Hepatocyte (in vitro differentiated cells): Measurements from ENCODE around the gene TBX18. TPM values are rescaled to one million over a fixed set of nuclear protein-coding genes. Genes with fewer than 3 reads are reported as not detected.

ENCODE experiments used
- DNase-seq: peaks from one replicate; pipeline ENCODE4 v3.0.0-alpha.2; 2016; ENCODE audit warnings: low spot score
- H2AFZ ChIP-seq: fragments of 200-600 bp; sonication (generic); 2 replicates; pipeline ENCODE4 v1.6.0; 2016; ENCODE audit warnings: antibody characterized with exemption, mild to moderate bottlenecking
- H3K27ac ChIP-seq: fragments of 200-600 bp; sonication (generic); 2 replicates; pipeline ENCODE4 v1.5.1; 2016; ENCODE audit warnings: mild to moderate bottlenecking
- H3K27me3 ChIP-seq: fragments of 200-600 bp; sonication (generic); 2 replicates; pipeline ENCODE4 v1.6.1; 2016
- H3K36me3 ChIP-seq: fragments of 200-600 bp; sonication (generic); replicated peaks from 2 replicates; pipeline ENCODE4 v1.5.1; 2016; ENCODE audit warnings: low read depth; ENCODE audit not compliant: insufficient read depth
- H3K4me1 ChIP-seq: fragments of 200-600 bp; sonication (generic); 2 replicates; pipeline ENCODE4 v1.5.1; 2016; ENCODE audit warnings: mild to moderate bottlenecking, moderate library complexity; ENCODE audit not compliant: insufficient read depth
- H3K4me2 ChIP-seq: fragments of 200-600 bp; sonication (generic); 2 replicates; pipeline ENCODE4 v1.6.0; 2016
- H3K4me3 ChIP-seq: fragments of 200-600 bp; sonication (generic); 2 replicates; pipeline ENCODE4 v1.5.1; 2016; ENCODE audit warnings: mild to moderate bottlenecking
- H3K79me2 ChIP-seq: fragments of 200-600 bp; sonication (generic); 2 replicates; pipeline ENCODE4 v1.6.0; 2017; ENCODE audit warnings: mild to moderate bottlenecking
- H3K9me2 ChIP-seq: fragments of 200-600 bp; sonication (generic); replicated peaks from 2 replicates; pipeline ENCODE4 v1.6.0; 2017; ENCODE audit warnings: mild to moderate bottlenecking; ENCODE audit not compliant: insufficient read depth
- H3K9me3 ChIP-seq: fragments of 200-600 bp; sonication (generic); 2 replicates; pipeline ENCODE4 v1.5.1; 2016; ENCODE audit warnings: low read depth, mild to moderate bottlenecking
- H4K20me1 ChIP-seq: fragments of 200-600 bp; sonication (generic); 2 replicates; pipeline ENCODE4 v1.6.0; 2016; ENCODE audit warnings: mild to moderate bottlenecking; ENCODE audit not compliant: insufficient read depth, poor library complexity, severe bottlenecking
- CTCF ChIP-seq: fragments of 200-600 bp; sonication (generic); IDR thresholded peaks from 2 replicates; pipeline ENCODE4 v1.5.1; 2016; ENCODE audit warnings: antibody characterized with exemption, mild to moderate bottlenecking; ENCODE audit not compliant: poor library complexity
- EZH2 ChIP-seq: fragments of 200-600 bp; sonication (generic); IDR thresholded peaks from 2 replicates; pipeline ENCODE4 v1.6.1; 2016; ENCODE audit warnings: antibody characterized with exemption, mild to moderate bottlenecking, borderline replicate concordance
- EZH2phosphoT487 ChIP-seq: fragments of 200-600 bp; sonication (generic); IDR thresholded peaks from one replicate; pipeline ENCODE4 v1.6.1; 2018; ENCODE audit warnings: antibody characterized with exemption, mild to moderate bottlenecking, low read depth, moderate library complexity; ENCODE audit not compliant: unreplicated experiment, severe bottlenecking
- WGBS: methylation state at CpG from one replicate; pipeline ENCODE4 v1.1.6; 2016; ENCODE audit warnings: low lambda C conversion rate; ENCODE audit errors: missing lambda C conversion rate; 5-methylcytosine and 5-hydroxymethylcytosine counted together
- polyA plus RNA-seq: library from polyadenylated mRNA; unstranded; fragments of >200 nt; fragmentation: Nextera tagmentation; extraction: Ambion mirVana; gene quantifications from 2 replicates; pipeline ENCODE4 v1.2.1, GENCODE V29; 2016
- total RNA-seq: library from RNA; depleted of rRNA; stranded (reverse); fragments of >200 nt; gene quantifications from 2 replicates; pipeline ENCODE4 v1.2.3, GENCODE V29; 2014

The TBX18 gene
- total and polyA plus RNA-seq, 2 experiments from 2014 or later = 0.37 to 1.3 TPM

GRCh38 chr6:84749181-84749580 lies 15.2 kb downstream of the TBX18 start:
- peaks cover 2% of the 10 kb centered on the region for H3K27me3 ChIP-seq
- no peak for DNase-seq

GRCh38 chr6:84748376-84748775 lies 16.0 kb downstream of the TBX18 start:
- H3K4me1 ChIP-seq = no peaks in the 10 kb centered on the region
- no peaks in the 10 kb centered on the region for H4K20me1 ChIP-seq

More at GRCh38 chr6:84749181-84749580, 15.2 kb downstream of the TBX18 start:
- Histone ChIP-seq H3K4me1 (no peaks in the 10 kb centered on the region), H3K9me3 (no peaks in the 10 kb centered on the region), H2AFZ (no peak overlapping the region), H4K20me1 (no peaks in the 10 kb centered on the region), H3K4me3 (no peak overlapping the region), H3K9me2 (no peaks in the 10 kb centered on the region), H3K79me2 (no peaks in the 10 kb centered on the region), H3K36me3 (no peaks in the 10 kb centered on the region), H3K27ac (no peak overlapping the region), H3K4me2 (no peak overlapping the region)
- TF ChIP-seq CTCF (no peak), EZH2phosphoT487 (no peak), EZH2 (no peak)

GRCh38 chr6:84743616-84744015 lies 20.8 kb downstream of the TBX18 start:
- Histone ChIP-seq H3K27ac (no peak overlapping the region), H3K4me1 (no peaks in the 10 kb centered on the region), H3K4me2 (no peak overlapping the region), H3K9me3 (no peaks in the 10 kb centered on the region), H3K4me3 (no peak overlapping the region), H2AFZ (no peak overlapping the region), H4K20me1 (no peaks in the 10 kb centered on the region), H3K36me3 (no peaks in the 10 kb centered on the region), H3K27me3 (no peaks in the 10 kb centered on the region), H3K79me2 (no peaks in the 10 kb centered on the region), H3K9me2 (no peaks in the 10 kb centered on the region)
- no peak for DNase-seq
- TF ChIP-seq EZH2phosphoT487 (no peak), CTCF (no peak), EZH2 (no peak)
- WGBS = 81% methylated on average over 4 of the region's 4 CpGs

More at GRCh38 chr6:84748376-84748775, 16.0 kb downstream of the TBX18 start:
- H3K9me3 ChIP-seq = no peaks in the 10 kb centered on the region
- no peaks in the 10 kb centered on the region for H3K36me3 ChIP-seq
- no peak overlapping the region for H3K27ac ChIP-seq
- 77% methylated on average over 2 of the region's 2 CpGs for WGBS
- H2AFZ ChIP-seq = no peak overlapping the region
- H3K9me2 ChIP-seq = no peaks in the 10 kb centered on the region
- DNase-seq = no peak
- no peak overlapping the region for H3K4me2 ChIP-seq
- TF ChIP-seq EZH2 (no peak), EZH2phosphoT487 (no peak), CTCF (no peak)
- no peak overlapping the region for H3K4me3 ChIP-seq
- H3K27me3 ChIP-seq = peaks cover 2% of the 10 kb centered on the region
- no peaks in the 10 kb centered on the region for H3K79me2 ChIP-seq

GRCh38 chr6:84740385-84740784 lies 24.0 kb downstream of the TBX18 start:
- H3K4me1 ChIP-seq = no peaks in the 10 kb centered on the region
- no peak overlapping the region for H3K27ac ChIP-seq
- no peaks in the 10 kb centered on the region for H3K9me3 ChIP-seq
- no peak for DNase-seq
- no peaks in the 10 kb centered on the region for H3K27me3 ChIP-seq
- H3K4me2 ChIP-seq = no peak overlapping the region
- H3K79me2 ChIP-seq = no peaks in the 10 kb centered on the region
- no peak overlapping the region for H3K4me3 ChIP-seq
- TF ChIP-seq EZH2phosphoT487 = no peak
- no peak for TF ChIP-seq CTCF
- TF ChIP-seq EZH2 = no peak
- WGBS = 55% methylated on average over 1 of the region's 1 CpG
- H4K20me1 ChIP-seq = no peaks in the 10 kb centered on the region
- H3K36me3 ChIP-seq = no peaks in the 10 kb centered on the region
- no peaks in the 10 kb centered on the region for H3K9me2 ChIP-seq
- no peak overlapping the region for H2AFZ ChIP-seq
